CD4-positive, alpha-beta T cell treated with Interleukin-2 at 100 ng/mL for 4 hours (primary cell): ENCODE data around the gene SDC1.

Experiments
- DNase-seq: peaks from one replicate; pipeline ENCODE4 v3.0.0-alpha.2; 2020; ENCODE audit warnings: low spot score

The SDC1 gene

DNA sequence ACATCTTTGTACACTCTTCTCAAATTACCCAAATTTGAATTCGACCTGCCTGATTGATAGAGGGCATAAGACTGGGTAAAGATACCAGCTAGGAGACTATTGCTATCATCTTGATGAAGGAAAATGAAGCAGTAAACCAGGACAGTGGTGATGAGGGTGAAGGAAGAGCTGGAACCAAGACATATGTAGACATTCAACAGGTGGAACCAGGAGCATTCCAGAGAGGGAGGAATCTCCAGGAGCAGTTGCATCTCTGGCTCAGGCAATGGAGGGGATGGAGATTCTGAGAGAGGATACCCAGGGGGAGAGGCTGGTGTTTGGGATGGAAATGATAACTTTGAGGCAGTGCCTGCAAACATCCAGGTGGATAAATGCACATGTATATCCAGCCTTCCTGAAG lies 41.6 kb downstream of the SDC1 start:
- no peak for DNase-seq

DNA sequence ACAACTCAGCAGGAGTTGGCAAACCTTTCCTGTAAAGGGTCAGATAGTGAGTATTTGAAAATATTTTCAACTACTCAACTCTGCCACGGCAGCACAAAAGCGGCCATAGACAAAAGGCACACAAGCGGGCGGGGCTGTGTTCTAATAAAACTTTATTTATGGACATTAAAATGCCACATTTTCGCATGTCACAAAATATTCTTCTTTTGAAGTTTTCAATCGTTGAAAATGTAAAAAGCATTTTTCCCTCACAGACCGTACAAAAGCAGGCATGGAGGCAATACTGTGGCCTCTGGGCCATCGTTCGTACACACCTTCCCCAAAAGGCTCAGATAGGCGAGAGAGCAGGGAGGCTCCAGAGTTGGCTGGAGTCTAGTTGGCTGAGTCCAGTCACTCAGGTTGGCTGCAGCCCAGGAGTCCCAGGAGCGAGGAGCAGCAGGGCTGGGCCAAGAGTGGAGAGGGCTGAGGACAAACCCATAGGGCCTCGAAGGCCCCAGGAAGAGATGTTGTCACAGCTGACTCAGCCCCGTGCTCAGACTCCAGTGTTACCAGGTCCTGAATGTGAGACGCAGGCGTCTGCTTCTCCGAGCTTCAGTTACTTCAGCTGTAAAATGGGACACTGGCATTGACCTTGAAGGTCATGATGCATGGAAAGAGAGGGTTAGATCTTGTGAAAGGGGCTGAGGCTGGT lies 42.5 kb downstream of the SDC1 start:
- DNase-seq, result no peak

DNA sequence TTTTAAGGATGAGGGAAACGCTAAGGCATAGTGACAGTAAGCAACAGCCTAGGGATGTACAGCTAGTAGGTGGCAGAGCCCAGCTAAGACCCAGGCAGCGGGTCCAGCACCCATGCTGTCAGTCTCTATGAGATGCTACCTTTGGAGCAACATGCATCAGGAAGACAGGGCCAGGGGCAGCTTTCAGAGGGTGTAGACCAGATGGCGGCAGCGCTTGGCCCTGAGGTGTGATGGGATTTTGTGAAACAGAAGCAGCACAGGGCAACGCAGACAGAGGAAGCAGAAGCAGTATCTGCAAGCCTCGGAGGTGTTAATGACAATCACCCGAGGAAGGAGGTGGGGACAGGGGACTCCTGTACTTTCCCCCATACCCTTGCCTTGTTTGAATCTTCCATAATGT lies 43.2 kb downstream of the SDC1 start:
- DNase-seq, result no peak

DNA sequence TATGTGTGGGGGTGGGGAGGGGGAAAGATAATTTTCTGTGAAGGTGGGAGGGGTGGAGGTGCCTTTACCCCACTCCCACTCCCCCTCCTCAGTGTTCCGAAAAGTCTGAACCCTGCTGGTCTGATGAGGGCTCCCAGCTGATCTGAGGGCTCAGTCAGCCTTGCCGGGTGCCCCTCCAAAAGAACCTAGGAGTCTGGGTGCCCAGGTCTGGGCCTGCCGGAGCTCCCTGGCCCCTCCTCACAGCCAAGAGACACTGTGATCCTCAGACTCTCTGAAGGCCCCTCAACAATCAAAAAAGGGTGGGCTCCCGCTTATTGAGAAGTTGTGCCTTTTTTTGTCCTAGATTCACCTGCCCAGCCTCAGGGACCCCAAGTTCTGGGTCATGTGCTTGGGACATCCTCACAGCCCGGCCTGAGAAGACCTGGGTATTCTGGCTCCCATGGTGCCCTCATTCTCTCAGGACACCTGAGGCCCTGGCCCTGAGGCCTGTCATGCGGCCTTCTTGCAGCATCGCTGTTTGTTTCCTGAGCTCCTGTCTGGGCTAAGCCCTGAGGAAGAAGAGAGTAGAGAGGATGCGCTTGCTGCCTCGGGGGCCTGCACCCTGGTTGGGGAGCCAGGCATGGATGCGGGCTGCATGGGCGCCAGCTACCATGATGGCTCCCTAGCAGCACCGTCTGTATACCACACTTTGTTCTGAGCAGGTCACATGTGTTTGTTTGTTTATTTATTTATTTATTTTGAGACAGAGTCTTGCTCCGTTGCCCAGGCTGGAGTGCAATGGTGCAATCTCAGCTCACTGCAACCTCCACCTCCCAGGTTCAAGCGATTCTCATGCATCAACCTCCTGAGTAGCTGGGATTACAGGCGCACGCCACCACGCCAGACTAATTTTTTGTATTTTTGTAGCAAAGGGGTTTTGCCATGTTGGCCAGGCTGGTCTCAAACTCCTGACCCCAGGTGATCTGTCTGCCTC lies 44.0 kb downstream of the SDC1 start:
- DNase-seq, result no peak

DNA sequence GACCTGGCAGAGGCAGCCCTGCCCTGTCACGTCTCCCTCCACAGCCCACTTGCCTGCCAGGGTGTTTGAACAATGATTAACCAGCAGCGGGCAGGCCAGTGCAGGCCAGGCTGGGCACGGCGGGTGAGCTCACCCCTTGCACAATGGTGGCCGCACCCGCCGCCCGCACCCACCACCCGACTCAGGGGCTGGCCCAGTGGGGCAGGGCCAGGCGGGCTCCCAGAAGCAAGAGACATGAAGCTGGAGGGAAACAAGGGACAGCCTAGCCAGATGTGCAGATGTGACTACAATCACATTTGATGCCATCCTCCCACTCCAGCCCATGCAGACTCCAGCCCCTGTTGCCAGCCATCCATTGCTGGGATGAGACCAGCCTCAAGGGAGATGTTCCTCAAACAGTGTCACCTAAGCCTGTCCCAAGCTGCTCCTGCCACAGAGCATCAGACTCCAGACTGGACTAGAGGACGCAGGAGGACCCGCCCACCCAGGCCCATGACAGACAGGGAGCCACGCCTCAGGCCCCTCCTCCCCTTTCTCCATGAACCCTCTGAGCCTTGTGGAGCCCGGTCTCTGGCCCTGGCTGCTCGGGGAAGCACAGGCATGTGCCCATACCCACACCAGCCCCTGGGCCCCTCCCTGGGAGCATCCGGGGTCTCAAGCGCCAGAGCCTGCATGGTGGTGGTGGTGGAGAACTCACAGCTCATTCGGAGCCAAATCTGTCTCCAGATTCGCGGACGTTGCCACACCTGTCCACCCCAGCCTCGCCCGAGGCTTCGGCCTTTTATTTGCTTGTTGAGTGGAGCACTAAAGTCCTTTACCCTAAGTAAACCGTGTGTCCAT lies 45.0 kb downstream of the SDC1 start:
- DNase-seq, result no peak

DNA sequence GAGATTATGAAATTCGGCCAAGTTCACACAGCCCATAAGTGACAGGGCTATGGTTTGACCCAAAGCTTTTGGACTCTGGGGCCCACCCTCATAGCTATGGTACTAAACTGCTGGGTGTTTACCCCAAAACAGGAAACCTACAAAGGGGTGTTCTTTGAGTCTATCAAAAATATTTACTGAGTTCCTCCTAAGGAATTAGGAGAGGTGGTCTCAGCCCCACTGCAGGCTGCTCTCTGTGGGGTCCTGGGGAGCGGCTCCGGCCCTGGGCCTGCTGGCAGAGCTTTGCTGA lies 45.5 kb downstream of the SDC1 start:
- no peak for DNase-seq

DNA sequence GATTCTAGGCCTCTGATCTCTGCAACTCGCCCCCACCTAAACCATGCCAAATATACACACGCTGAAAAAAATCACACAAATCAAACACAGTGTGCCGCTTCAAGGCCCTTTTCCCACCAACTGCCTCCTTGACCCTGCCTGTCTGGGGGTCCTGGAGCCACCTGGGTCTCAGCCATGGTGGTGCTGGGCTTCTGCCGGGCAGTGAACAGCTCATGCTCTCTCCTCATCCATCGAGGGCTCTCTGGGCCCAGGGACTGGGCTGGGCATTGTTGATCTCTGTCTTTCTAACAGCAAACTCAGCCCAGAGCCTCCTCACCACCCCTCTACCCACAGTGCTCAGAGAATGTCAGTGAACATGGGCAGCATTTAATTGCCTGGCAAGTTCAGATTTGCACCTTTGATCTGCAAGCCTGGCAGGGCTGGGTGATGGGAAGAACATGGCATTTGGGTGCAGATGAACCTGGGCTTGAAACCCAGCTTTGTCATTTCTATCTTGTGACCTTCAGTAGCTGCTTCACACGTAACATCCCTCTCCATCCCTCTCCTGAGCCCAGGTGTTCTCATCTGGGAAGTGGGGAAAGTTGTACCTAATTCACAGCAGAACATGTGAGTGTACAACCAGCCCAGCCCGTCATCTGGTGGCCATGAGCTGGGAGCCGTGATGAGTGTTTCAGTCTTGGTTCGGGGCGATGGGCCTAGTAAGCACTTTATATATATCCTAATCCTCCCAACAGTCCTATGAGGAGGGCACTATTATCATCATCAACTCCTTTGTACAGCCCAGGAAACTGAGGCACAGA lies 46.1 kb downstream of the SDC1 start:
- no peak for DNase-seq

DNA sequence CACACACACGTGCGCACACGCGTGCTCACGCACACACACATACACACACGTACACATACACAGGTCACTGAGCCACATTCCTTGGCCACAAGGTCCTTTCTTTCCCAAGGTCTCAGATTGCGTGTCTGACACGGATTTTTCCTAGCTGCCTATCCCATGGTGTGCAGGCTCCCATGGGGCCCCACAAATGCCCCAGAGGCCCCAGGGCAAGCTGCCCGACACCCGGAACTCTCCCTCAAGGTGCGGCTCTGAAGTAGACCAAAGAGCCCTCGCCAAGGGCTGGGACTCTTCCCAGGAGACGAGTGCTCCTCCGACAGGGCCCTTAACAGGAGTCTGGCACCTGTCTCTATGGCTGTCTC lies 46.7 kb downstream of the SDC1 start:
- DNase-seq, result no peak

DNA sequence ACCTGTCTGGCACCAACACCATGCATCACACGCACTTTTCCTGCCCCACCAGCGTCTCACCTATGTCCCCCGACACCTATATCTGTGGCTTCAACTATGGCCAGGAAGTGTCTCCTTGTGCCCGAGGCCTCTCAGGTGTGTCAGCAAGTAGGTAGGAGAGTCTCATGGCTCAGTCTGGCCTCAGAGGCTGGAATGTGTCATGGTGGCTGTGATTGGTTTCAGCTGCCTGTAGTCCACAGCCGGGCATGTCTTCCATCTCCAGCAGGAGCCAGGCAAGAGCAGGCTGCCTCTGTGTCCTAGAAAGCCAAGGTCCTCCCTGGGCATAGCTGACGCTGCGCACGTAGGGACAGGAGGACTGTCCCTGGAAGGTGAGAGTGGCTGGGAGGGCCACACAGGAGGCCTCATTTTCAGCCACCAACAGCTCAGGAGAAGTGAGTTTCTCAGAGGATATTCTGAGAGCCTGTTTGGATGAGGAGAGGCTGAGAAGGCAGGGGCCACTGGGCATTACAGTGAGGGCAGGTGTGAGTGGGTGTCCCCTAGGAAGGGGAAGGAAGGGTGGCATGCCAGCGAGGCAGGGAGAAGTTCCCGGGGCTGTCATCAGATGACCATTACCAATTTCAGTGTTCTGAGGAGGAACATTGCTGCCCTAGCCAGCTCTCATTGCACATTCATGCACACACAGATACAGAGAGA lies 47.2 kb downstream of the SDC1 start:
- no peak for DNase-seq

DNA sequence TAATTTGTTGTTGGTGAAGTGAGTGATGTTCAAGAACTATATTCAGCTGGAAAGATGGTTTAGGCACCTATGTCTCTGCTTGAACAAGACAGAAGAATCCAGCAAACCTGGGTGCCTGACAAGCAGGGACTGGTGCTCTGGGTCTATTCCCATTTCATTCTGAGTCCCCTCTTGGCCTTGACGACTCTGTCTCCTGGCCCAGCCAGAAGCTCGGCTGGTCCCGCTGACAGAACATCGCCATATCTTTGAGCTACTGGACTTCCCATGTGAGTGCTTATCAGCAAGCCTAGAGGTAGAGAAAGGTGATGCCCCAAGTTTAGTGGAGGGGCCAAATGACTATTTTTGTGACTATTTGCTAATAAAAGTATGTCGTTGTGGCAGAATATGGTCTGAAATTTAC lies 48.2 kb downstream of the SDC1 start:
- no peak for DNase-seq

DNA sequence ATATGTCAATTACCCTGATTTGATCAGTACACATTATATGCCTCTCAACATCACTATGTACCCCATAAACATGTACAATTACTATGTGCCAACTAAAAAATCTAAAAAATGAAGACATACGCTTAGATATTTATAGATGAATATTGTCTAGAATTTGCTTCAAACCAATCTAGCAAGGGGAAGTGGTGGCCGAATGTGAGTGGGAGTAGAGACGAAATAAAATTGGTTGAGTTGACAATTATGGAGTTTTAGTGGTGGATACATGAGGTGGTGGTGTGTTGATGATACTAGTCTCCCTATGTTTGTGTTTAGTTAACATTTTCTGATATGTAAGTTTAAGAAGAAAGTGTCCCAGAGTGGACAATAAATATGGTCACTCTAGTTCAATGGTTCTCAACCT lies 49.0 kb downstream of the SDC1 start:
- no peak for DNase-seq

DNA sequence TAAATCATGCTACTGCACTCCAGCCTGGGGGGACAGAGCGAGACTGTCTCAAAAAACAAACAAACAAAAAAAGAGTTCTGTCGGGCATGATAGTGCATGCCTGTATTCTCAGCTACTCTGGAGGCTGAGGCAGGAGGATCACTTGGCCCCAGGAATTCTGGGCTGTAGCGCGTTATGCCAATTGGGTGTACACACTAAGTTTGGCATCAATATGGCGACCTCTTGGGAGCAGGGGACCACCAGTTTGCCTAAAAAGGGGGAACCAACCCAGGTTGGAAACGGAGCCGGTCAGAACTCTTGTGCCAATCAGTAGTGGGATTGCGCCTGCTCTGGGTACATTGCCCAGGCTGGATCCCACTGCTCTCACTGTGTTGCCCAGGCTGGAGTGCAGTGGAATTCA lies 49.7 kb downstream of the SDC1 start:
- DNase-seq, result no peak

DNA sequence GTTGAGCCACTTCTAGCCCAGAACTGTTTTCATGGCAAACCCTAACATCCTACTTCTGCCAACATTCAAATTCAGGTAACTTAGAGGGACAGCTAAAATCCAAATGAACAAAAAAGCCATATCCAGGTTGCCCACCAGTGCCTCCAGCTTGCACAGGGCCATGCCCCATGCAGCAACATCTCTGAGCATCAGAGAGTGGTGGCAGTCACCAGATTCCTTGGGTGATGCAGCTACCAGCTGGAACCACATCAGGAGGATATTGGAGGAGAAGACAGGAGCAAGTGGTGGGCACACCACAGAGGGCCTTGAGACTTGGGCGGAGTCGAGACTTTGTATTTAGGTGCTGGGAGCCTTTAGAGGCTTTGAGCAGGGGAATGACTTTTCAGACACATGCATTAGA lies 50.5 kb downstream of the SDC1 start:
- DNase-seq, result no peak

DNA sequence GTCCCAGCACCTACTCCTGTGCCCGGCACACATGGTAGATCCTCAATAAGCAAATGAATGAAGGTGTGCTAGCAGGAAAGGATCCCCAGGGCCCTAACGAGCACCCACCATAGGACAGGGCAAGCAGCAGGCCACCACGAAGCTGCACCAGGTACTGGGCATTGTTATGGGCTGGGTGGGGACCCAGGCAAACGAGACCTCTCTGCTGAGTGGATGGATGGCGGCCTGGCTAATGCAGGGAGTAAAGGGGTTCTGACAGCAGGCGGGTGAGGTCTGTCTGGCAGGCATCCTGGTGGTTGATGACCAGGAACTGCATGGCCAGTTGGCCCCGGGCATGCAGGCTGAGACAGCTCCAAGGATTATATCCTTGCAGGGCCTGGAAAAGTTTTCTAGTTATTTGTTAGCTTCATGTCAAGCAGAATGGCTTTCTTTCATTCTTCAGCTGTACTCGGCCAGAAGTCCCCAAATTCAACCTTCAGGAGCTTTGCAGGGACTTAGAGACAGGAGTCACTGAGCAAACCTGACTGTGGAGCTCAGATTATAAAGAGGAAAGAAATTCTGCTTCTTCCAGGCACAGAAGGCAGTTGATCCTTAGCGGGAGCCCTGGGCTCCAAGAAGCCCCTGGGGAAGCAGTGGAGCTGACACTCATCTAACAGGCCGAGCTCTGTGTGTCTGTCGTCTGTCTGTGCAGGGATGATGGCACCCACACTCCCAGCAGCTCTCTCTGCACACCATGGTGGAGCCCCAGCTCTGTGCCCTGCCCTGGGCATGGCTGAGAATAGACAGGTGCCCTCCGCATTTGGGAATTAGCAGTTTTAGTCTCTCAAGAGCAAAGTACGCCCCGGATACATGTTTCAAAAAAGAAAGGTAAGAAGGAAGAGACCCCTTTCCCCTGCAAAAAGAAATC lies 51.2 kb downstream of the SDC1 start:
- no peak for DNase-seq

DNA sequence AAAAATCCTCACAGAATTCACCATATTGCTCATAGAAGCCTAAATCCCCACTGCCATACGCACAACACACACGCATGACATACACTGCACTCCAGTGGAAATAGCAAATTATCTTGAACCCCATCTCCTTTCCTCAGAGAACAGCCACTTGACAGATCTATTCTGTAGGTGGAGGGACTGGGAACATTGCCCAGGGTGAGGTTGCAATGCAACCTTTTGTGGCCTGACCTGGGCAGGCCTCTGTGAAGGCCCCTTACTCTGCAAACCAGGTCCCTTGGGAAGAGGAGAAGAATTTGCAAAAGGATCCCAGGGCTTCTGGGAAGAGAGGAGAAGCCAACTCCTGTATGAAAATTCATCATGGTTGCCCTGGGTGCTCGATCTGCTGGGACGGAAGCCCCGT lies 51.9 kb downstream of the SDC1 start:
- DNase-seq, result no peak

DNA sequence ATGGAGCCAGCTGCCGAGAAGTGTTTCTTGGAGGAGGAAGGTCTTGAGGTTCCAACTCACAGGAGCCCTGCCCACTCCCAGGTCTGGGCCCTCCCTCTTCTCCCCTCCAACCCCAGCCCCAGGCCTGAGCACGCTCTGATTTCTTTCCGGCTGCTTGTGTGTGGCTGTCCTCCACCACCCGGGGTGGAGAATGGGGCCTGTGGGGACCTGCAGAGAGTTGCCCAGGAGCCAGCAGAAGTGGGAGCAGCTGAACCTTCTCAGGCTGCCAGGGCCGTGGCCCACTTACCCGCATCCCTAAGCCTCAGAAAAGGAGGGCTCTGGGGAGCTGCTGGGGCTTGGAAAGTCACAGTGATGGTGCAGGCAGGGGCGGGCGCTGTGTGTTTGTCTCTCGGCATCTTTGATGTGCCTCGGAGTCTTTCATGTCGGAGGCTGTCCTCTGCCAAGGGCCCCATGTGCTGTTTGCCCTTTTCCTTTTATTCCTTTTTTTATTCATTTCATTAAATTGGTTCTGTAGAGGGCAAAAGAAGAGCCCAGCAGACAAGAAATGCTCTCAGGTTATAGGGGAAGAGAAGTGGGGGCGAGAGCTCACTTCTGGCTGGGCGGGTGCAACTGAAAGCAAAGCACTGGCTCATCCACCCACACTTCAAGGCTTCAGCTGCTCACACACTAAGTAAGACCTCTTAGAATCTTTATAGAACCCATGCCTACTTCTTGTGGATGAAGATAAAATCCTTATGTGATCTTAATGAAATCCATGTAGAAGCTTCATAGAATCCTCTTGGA lies 52.5 kb downstream of the SDC1 start:
- DNase-seq, result no peak

DNA sequence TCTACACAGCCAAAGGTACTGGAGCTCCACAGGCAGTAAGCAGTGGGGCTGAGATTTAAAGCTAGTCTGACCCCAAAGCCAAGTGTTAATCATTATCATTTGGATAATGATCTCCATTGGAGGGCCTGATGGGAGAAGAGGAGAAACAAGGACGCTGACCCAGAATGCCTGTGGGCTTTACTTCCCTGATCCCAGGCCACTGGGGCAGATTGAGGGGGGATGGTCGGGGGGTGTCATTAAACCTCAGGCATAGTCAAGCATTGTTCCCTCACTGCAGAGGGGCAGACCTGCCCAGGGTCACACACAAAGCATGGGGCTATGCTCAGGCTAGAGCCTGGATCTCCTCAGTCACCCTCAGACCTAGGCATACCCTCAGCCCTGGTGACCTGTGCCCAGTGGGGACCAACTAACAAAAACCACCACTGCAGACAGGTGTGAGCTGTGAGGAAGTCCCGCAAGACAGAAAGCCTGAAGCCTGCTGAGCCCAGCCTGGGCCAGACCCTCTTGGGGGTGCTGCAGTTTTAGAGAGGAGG lies 53.4 kb downstream of the SDC1 start:
- no peak for DNase-seq

DNA sequence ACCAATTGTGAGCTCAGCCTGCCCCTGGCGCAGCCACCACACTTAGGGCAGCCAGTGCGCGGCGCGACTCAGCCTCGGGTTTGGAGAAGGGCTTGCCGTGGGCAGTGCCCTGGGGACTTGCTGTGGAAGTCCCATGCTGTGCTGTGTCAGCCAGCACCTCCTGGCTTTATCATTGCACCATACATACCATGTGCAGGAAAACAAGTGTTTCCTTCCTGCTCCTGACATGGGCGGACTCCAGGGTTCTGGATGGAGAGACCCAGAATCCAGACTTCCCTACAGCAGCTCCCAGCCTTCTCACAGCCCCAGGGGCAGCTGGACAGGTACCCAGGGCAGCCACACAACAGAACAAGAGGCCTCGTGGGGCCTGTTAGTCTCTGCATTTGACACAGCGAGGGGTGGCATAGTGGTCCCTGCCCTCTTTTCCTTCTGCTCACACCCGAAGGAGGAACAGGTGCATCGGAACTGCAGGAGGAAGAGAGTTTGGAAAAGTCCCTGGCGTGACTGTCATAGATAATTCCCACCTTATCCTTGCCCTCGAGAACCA lies 54.2 kb downstream of the SDC1 start:
- DNase-seq, result no peak
